GM19240 (cell line): Measurements from ENCODE around the gene SDR42E1.
"Not testable (repeated sequence)": the region's sequence is repeated elsewhere in the genome, so short reads cannot be mapped to it uniquely, and the experiment has no call there.

ENCODE experiments used
- DNase-seq: peaks from one replicate; pipeline ENCODE4 v3.0.0; 2011; ENCODE audit warnings: low spot score; ENCODE audit not compliant: insufficient read length

SDR42E1 gene

DNA sequence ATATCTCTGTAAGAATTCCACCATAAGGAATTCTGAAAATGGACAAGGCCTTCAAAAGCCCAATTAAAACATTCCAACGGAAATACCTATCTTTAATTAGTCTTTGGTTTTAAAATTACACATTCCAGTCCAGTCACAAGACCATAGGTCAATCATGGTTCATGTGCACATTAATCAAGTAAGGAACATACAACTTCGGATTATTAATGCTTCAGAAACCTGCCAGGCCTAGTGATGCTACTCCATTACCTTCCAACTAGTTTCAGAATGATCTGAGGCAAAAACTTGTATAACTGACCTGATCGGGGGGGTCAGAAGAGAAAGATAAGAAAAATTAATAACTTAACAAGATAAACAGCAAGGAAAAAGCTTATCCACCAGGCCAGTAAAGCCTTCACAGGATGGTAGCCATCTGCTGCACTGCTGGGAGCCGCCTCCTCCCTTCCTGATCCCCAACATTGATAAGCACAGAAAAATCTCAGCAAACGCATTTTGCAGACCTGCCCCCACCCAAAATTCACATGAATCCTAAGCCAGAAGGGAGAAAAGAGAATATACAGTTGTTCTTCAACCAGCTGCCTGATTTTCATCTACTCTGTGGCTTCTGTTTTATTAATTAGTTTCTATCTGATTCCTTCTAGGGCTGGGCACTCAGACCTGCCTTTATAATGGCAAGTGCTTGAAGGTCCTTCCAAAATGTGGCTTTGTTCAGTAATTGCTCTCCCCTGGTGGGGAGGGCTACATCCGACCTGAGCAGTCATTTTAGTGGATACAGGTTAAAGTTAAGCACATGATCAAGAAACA lies 6.0 kb downstream of the SDR42E1 start:
- DNase-seq, result no peak

- DNase-seq, result no peak
These were observed 6.7 kb downstream of the SDR42E1 start for GRCh38 chr16:82004601-82005000.

- DNase-seq, result no peak
These were observed 8.4 kb downstream of the SDR42E1 start for GRCh38 chr16:82002831-82003230.

GRCh38 chr16:81997738-81998137 lies 13.5 kb downstream of the SDR42E1 start:
- no peak for DNase-seq

DNA sequence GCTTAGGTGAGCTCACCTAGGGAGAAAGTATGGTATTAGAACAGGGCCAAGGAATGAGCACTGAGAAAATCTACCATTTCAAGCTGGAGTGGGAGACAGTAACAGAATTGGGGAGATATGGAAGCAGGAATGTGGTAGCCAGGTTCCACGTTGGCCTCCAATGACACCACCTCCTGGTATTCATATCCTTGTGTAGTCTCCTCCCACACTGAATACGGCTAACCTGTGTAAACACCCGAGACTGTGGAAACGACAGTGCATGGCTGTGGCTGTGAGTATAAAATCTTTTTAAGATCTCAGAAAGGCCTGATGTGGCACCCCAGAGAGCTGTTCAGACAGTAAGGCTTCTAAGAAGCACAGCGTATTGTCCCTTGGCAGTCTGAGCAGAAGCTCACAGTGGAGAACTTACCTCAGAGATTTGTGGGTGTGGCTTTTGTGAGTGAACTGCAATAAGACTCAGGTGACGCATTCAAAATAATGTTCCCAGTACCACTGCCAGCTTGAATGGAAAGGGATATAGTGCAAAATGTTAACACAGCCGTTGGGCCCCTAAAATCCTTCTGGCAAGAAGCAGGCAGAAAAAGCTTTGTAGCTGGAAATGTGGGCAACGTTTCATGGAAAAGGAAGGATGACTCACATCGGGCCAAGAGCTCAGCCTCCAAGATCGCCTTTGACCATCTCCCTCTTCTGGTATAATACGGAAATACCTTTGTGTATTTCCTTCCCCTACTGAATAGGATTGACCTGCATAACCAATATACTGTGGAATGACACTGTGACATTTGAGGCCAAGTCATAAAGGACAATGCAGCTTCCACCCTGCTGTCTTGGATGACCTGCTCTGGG lies 14.4 kb downstream of the SDR42E1 start:
- no peak for DNase-seq

GRCh38 chr16:81995651-81996050 lies 15.6 kb downstream of the SDR42E1 start:
- no peak for DNase-seq

DNA sequence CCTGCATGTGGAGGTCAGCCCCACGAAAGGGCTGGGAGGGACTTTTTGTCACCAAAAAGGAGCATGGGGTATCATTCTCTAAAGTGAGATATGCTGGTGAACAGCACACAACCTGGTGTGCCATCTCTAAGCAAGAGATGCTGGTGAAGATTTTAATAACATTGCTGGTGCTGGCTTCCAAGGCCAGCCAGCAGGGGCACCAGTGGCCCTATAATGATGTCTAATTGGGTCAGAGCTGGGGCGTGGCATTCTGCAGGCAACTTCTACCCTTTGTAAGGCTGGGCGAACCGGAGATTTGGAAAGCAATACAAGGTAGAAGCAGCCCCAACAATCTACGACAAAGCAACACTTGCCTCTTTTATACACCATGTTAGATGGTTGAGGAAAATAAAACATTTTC lies 16.8 kb downstream of the SDR42E1 start:
- DNase-seq, result no peak

- DNase-seq, result no peak
These were observed 18.4 kb downstream of the SDR42E1 start for GRCh38 chr16:81992859-81993258.

DNA sequence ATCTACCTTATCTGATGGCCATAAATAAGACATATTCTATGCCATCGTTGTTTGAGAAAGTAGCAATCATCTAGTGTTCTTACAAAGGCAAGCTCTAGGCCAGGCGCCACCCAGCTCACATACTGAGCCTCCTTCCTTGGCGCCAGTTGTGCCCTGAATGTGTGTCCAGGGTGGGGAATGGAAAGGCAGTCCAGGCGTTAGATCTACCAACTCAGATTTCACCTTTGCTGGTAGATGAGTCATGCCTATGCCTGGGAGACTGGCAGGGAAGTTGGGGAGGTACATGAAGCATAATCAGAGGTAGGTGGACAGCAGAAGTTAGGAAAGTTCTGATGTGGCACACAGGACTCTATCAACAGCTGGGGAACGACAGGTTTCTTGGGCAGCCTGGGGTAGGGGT lies 23.6 kb downstream of the SDR42E1 start:
- DNase-seq, result no peak

GRCh38 chr16:81987121-81987520 lies 24.1 kb downstream of the SDR42E1 start:
- no peak for DNase-seq

- DNase-seq, result not testable (repeated sequence)
These were observed 33.8 kb downstream of the SDR42E1 start for GRCh38 chr16:81977335-81977942.

- no peak for DNase-seq
These were observed 35.6 kb downstream of the SDR42E1 start for GRCh38 chr16:81975637-81976036.

- no peak for DNase-seq
These were observed 37.5 kb downstream of the SDR42E1 start for GRCh38 chr16:81973737-81974136.

DNA sequence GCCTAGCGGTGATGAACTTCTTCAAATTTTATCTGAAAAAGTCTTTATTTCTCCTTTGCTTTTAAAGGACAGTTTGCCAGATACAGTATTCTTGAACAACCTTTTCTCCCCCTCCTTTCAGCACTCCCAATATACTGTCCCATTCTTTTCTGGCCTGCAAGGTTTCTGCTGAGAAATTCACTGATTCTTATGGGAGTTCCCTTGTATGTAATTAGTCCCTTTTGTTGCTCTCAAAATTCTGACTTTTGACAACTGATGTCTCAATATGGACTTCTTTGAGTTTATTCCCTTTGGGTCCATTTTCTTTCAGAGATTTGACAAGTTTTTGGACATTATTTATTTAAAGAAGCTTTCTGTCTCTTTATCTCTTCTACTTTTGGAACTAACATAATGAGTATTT lies 39.4 kb downstream of the SDR42E1 start:
- no peak for DNase-seq

GRCh38 chr16:81967358-81967757 lies 43.9 kb downstream of the SDR42E1 start:
- no peak for DNase-seq

- DNase-seq, result no peak
These were observed 46.5 kb downstream of the SDR42E1 start for GRCh38 chr16:81964808-81965207.

- no peak for DNase-seq
These were observed 54.9 kb downstream of the SDR42E1 start for GRCh38 chr16:81956213-81956948.

GRCh38 chr16:81951564-81951963 lies 59.7 kb downstream of the SDR42E1 start:
- no peak for DNase-seq

GRCh38 chr16:81946206-81946605 lies 65.1 kb downstream of the SDR42E1 start:
- DNase-seq, result no peak

GRCh38 chr16:81945665-81946064 lies 65.6 kb downstream of the SDR42E1 start:
- no peak for DNase-seq

DNA sequence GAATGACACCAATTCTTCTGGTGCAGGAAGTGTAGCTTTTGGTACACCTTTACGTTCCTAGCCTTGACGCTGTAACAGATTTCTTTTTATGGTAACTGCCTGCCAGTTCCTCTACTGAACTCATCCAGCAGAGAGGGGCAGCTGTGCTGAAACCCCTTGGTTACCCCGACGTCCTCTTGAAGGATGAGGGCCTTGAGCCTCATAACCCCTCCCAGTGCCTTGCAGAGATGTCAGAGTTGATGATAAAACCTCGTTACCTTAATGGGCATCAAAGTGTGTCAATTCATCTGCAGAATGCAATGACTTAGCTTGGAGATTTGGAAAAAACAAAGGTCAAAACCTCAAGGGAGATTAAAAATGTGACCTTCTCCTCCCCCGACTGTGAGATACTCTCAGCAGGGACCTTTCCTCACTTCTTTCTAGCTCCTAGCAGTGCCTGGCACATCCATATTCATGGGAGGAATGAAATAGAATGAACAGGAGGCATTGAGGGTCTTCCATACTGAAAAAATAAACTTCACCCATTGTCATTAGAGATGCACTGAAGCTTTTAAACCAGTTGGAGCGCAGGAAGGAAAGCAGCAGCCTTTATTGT lies 69.2 kb downstream of the SDR42E1 start:
- no peak for DNase-seq
